BJ (cell line): Measurements from ENCODE around the gene ICAM5. TPM values are rescaled to one million over a fixed set of nuclear protein-coding genes. Genes with fewer than 3 reads are reported as not detected.

Experiments
- CTCF ChIA-PET: fragments of 350-600 bp; formaldehyde crosslinking; extraction: SDS; loops from one replicate; lab custom pipeline; 2021; ENCODE audit warnings: antibody characterized with exemption, inconsistent platforms; lab: Yijun Ruan, JAX
- POLR2A ChIA-PET: fragments of 300-600 bp; sonication (Branson Sonifier 250); formaldehyde crosslinking; extraction: SDS; loops from one replicate; lab custom pipeline; 2021; ENCODE audit warnings: antibody characterized with exemption; lab: Charles Lee
- DNase-seq: peaks from one replicate; pipeline ENCODE4 v3.0.0-alpha.2; 2011; ENCODE audit warnings: low read depth
- H3K27me3 ChIP-seq: 2 replicates; pipeline ENCODE4 v1.6.0; 2011; ENCODE audit warnings: low read length; ENCODE audit not compliant: control insufficient read depth, insufficient read depth
- H3K36me3 ChIP-seq: 2 replicates; pipeline ENCODE4 v1.5.1; 2011; ENCODE audit warnings: low read length; ENCODE audit not compliant: control insufficient read depth, insufficient read depth
- H3K4me3 ChIP-seq: 2 replicates; pipeline ENCODE4 v1.5.1; 2011; ENCODE audit warnings: low read depth, mild to moderate bottlenecking, control low read depth, low read length
- CTCF ChIP-seq: IDR thresholded peaks from 2 replicates; pipeline ENCODE4 v1.5.1; 2011; ENCODE audit warnings: low read depth, mild to moderate bottlenecking, control low read depth, inconsistent platforms, low read length, moderate library complexity; ENCODE audit not compliant: insufficient read depth
- polyA plus RNA-seq: library from polyadenylated mRNA; depleted of rRNA; stranded (reverse); fragments of >200 nt; gene quantifications from 2 replicates; pipeline ENCODE4 v1.2.3, GENCODE V29; 2011

Gene ICAM5
- polyA plus RNA-seq, 1 experiment, result 9.2 TPM

DNA sequence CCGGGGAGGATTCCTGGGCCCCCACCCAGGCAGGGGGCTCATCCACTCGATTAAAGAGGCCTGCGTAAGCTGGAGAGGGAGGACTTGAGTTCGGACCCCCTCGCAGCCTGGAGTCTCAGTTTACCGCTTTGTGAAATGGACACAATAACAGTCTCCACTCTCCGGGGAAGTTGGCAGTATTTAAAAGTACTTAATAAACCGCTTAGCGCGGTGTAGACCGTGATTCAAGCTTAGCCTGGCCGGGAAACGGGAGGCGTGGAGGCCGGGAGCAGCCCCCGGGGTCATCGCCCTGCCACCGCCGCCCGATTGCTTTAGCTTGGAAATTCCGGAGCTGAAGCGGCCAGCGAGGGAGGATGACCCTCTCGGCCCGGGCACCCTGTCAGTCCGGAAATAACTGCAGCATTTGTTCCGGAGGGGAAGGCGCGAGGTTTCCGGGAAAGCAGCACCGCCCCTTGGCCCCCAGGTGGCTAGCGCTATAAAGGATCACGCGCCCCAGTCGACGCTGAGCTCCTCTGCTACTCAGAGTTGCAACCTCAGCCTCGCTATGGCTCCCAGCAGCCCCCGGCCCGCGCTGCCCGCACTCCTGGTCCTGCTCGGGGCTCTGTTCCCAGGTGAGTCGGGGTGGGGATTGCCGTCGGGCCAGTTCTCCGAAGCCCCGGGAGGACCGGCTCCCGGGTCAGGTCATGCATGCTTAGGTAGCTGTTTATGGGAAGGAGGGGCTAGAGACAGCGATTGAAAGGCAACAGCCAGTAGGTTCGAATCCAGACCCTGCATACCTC is 18.9 kb upstream of the ICAM5 start, which contains the start of gene ICAM1:
Gene ICAM1, plus strand, starts transcription at position 505 of the 779 bp plus-strand sequence. Its CDS starts 40 bp downstream, at position 545.
- ChIA-PET CTCF (interaction anchor here (0.7 to 8.5 kb wide), 16 partner anchors 10 to 346 kb away, joined by 3 to 228 read pairs (median 9); partner anchors contain the start of genes CDC37, ICAM4, ICAM5 and MRPL4), POLR2A (interaction anchor here (0.9 kb wide), 1 partner anchor 20 kb away, joined by 3 read pairs; no protein-coding TSS in a partner anchor)
- Histone ChIP-seq H3K36me3 (no peaks in the 10 kb centered on the region), H3K27me3 (no peaks in the 10 kb centered on the region), H3K4me3 (peak within 1 kb of the TSS; percentile 46)
- DNase-seq, result no peak
- no peak for TF ChIP-seq CTCF

- ChIA-PET CTCF (interaction anchor here (1.0 to 8.5 kb wide), 11 partner anchors 9 to 156 kb away, joined by 3 to 228 read pairs (median 21); partner anchors contain the start of genes CDC37, ICAM4, ICAM5 and MRPL4), POLR2A (interaction anchor here (0.6 kb wide), 1 partner anchor 13 kb away, joined by 5 read pairs; no protein-coding TSS in a partner anchor)
- peak overlapping the region; percentile 46 for H3K4me3 ChIP-seq
- H3K27me3 ChIP-seq, result no peaks in the 10 kb centered on the region
- DNase-seq, result no peak
- no peak for TF ChIP-seq CTCF
- no peaks in the 10 kb centered on the region for H3K36me3 ChIP-seq
Observed at GRCh38 chr19:10271543-10272086, 18.1 kb upstream of the ICAM5 start.

DNA sequence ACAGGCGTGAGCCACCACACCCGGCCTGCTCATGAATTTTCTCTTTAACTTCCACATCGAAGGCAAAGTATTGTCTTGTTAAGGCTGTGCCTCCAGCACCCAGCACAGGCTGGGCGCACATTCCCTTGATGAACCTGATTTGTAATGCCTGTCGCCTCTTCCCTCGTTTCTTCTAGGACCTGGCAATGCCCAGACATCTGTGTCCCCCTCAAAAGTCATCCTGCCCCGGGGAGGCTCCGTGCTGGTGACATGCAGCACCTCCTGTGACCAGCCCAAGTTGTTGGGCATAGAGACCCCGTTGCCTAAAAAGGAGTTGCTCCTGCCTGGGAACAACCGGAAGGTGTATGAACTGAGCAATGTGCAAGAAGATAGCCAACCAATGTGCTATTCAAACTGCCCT is 15.2 kb upstream of the ICAM5 start:
- ChIA-PET CTCF (interaction anchor here (1.1 to 1.4 kb wide), 3 partner anchors 15 to 116 kb away, joined by 4 to 5 read pairs (median 4); partner anchors contain the start of gene ICAM5), POLR2A (interaction anchor here (0.5 kb wide), 1 partner anchor 59 kb away, joined by 10 read pairs; no protein-coding TSS in a partner anchor)
- H3K36me3 ChIP-seq, result peaks cover 5% of the 10 kb centered on the region; the same call in 1 of the 2 replicates
- DNase-seq, result no peak
- H3K4me3 ChIP-seq, result no peak overlapping the region
- no peaks in the 10 kb centered on the region for H3K27me3 ChIP-seq
- TF ChIP-seq CTCF, result no peak

DNA sequence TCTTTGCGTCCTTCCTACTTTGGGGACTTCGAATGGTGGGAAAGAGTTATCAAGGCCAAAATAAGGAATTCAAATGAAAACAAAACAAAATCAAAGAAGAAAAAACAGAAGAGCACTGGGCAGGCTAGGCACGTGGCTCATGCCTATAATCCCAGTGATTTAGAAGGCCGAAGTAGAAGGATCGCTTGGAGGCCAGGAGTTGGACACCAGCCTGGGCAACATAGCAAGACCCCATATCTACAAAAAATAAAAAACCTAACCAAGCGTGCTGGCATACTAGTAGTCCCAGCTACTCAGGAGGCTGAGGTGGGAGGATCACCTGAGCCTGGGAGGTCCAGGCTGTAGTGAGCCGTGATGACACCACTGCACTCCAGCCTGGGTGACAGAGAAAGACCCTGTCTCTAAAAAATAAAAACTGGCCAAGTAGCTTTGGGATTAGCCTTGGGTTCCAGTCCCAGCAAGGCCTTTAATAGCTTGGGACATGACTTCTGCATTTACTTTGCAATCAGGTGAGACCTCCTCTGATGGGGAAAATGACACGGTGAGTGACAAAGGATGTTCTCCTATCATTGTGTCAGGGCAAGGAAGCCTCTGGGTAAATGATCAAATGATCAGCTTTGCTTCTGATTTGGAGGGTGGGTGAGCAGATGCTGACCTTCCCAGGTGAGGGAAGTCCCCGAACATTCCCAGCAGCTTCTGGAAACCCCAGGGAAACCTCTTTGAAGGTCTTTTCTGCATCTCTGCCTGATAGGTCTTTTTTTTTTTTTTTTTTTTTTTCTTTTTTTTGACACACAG is 11.8 kb upstream of the ICAM5 start:
- CTCF ChIA-PET, result interaction anchor here (0.6 to 3.0 kb wide), 6 partner anchors 8 to 113 kb away, joined by 3 to 13 read pairs (median 4); no protein-coding TSS in a partner anchor
- Histone ChIP-seq H3K36me3 (peaks cover 8% of the 10 kb centered on the region; the same call in 1 of the 2 replicates), H3K4me3 (no peak overlapping the region), H3K27me3 (no peaks in the 10 kb centered on the region)
- no peak for DNase-seq
- TF ChIP-seq CTCF, result no peak
- POLR2A ChIA-PET, result interaction anchor here (0.5 kb wide), 1 partner anchor 56 kb away, joined by 4 read pairs; the partner anchor contains the start of gene RAVER1
